T-helper 2 cell treated with Interferon-gamma antibody and Interleukin-4, amounts not matched to agents 100 ng/mL and 5 ng/mL, for 36 hours (primary cell): Measurements from ENCODE around the gene MOB3C. TPM values are rescaled to one million over a fixed set of nuclear protein-coding genes. Genes with fewer than 3 reads are reported as not detected.
"Not testable (repeated sequence)": the region's sequence is repeated elsewhere in the genome, so short reads cannot be mapped to it uniquely, and the experiment has no call there.

ENCODE experiments used
- intact Hi-C: fragments of 100-400 bp; cut with micrococcal nuclease; formaldehyde crosslinking; loops from one replicate; pipeline ENCODE4 v1.15.1; 2023
- total RNA-seq: library from RNA; stranded (reverse); gene quantifications from 2 replicates; pipeline ENCODE4 v1.2.3, GENCODE V29; 2022

MOB3C gene
- 18.9 and 19.3 TPM in 2 replicates for total RNA-seq

DNA sequence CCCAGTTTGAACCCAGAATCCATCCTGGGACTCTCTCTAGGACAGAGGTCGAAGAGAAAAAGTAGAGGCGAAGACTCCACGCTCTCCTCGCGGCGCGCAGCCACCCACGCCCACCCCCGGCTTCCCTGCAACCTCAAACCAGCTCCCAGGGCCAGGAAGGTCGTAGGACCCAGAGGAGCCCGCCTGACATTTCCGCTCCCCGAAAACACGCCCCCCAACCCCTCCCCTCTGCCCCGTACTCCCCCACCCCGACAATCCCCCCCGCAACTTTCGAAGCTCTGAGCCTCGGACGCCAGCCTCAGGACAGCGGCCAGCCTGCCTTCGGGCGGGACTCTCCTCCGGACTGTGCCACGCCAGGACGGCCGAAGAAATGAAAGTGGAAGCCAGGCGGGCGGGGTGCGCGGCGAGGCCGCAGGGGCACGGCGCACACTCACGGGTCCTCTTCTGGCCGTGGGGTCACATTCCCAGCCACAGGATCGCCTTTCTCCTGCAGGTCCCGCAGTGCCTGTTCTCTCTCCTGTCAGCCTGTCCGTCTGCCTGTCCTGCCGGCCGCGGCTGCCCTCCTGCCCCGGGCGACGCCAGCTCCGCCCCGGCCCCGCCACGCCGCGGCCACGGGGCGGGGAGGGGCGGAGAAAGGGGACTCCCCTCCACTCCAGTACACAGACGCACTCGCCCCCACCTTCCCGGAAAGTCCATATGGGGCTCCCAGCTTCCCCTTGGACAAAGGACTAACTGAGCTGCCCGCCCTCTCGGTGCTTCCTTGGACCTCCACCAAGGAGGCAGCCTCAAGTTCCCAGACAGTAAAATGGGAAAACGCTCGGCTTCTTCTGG, at the start of gene MOB3C:
Gene MOB3C, minus strand, starts transcription at position 535 of the 831 bp plus-strand sequence. CDS start 3,490 bp downstream, outside the sequence.
- intact Hi-C loops, result loop anchor here (1.0 to 5.0 kb wide), 4 partner anchors 12 to 103 kb away; partner anchors contain the start of genes ATPAF1, EFCAB14 and MKNK1

DNA sequence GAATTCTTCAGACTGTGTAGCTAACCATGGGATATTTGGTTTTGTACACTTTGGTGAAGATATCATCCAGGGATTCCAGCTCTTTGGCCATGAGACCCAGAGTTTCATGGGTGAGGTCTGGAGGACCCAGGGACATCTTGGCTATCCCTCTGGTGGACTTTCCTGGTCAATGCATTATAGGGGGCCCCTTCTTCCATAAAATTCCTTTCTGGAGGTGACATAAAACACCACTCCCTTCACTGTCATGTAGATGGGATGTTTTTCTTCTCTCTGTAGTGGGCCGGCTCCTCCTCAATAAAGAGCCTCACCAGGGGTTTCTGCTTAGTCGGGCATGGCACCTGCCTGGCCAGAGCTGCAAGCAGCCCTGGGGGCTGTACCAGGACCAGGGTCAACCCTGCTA, 49.4 kb upstream of the MOB3C start:
- intact Hi-C loops, result loop anchor here (5.0 kb wide), 3 partner anchors 49 to 84 kb away; partner anchors contain the start of genes MKNK1 and MOB3C

DNA sequence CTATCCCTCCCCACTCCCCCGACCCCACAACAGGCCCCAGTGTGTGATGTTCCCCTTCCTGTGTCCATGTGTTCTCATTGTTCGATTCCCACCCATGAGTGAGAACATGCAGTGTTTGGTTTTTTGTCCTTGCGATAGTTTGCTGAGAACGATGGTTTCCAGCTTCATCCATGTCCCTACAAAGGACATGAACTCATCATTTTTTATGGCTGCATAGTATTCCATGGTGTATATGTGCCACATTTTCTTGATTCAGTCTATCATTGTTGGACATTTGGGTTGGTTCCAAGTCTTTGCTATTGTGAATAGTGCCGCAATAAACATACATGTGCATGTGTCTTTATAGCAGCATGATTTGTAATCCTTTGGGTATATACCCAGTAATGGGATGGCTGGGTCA, 46.3 kb upstream of the MOB3C start:
- intact Hi-C loops, result not testable (repeated sequence)

DNA sequence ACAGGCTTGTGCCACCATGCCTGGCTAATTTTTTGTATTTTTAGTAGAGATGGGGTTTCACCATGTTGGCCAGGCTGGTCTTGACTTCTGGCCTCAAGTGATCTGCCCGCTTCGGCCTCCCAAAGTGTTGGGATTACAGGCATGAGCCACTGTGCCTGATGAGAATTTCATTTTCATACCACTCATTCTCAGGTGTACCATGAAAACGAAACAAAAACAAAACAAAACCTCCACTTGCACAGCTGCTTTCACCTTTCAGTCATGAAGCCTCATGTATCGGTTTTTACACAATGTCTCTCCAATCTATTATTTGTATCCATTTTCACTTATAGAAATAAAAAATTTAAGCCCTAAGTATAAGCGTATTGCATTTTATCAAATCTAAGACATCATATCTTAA, 43.5 kb upstream of the MOB3C start:
- intact Hi-C loops, result not testable (repeated sequence)

DNA sequence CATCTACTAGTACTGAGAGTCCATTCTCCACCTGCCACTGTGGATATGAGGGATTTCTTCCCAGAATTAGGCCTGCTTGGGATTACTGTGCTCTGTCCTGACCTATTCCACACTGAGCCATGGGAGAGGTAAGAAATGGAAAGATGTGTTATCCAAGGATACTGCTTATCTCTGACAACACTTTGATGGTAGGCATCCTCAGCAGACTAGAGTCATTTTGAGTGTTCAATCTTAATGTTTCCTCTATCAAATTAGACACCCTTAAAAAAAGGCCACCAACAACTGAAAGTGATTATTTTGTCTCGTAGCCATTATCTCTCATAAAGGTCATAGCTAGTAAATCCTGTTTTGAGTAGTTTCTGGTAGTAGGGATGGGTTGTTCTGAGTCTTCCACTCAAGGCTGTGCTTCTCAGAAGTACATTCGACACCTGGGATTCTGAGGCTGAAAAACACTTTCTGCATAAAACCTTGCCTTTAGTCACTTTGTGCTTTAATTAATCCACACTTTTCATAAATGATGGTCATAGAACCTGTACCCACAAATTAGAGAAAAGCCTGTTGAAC, 42.8 kb upstream of the MOB3C start:
- intact Hi-C loops, result no loop called here

DNA sequence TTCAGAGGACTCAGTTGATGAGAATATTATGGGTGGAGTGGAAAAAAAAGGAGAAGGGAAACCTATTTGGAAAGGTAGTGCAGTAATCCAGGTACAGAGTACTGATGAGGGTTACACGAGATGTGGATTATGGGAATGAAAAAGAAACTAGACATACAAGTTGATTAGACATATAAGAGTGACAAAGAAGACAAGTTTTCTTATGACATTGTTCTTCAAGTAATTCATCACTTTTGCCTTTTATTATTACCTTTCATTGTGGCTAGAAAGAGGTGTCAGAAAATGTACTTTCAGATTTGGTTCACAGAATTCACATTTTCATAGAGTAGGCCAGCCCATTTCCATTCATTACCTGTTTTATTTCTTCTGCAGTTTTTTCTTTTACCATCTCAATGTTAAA, 41.2 kb upstream of the MOB3C start:
- intact Hi-C loops, result no loop called here

DNA sequence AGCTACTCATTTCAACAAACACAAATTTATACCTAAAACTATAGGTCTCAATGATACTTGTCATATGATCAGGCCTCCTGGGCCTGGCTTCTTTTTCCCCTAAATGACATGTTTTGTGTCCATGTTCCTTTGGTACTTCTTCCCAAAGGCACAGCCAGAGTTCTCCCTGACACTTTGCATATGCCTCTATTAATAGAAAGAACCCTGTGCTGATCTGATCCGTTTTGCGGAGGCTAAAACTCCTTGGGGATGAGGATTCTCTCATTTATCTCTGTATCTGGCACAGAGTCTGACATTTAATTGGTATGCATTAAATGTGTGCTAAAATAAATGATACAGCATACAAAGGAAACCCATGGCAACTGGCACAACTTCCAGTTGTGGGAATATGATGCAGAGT, 40.0 kb upstream of the MOB3C start:
- intact Hi-C loops, result no loop called here

DNA sequence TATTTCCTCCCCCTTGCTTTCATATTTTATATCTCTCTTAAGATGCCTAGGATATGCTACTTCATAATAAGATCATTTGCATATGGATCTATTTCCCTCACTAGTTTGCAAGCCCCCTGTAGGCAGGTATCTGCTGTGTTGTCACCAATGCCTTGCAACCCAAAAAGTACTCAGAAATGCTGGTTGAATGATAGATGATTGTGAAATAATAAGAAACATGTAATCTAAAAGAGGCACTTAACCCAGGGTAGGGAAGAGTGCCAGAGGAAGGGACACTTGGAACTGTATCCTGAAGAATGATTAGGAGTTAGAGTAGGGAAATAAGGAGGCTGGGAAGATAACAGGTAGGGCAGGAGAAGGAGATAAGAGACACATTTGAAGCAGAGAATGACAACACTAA, 39.2 kb upstream of the MOB3C start:
- intact Hi-C loops, result no loop called here

DNA sequence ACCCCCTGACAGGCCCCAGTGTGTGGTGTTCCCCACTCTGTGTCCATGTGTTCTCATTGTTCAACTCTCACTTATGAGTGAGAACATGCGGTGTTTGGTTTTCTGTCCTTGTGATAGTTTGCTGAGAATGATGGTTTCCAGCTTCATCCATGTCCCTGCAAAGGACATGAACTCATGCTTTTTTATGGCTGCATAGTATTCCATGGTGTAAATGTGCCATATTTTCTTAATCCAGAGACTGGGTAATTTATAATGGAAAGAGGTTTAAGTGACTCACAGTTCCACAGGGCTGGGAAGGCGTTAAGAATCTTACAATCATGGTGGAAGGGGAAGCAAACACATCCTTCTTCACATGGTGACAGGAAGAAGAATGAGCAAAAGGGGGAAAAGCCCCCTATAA, 38.1 kb upstream of the MOB3C start:
- intact Hi-C loops, result not testable (repeated sequence)

DNA sequence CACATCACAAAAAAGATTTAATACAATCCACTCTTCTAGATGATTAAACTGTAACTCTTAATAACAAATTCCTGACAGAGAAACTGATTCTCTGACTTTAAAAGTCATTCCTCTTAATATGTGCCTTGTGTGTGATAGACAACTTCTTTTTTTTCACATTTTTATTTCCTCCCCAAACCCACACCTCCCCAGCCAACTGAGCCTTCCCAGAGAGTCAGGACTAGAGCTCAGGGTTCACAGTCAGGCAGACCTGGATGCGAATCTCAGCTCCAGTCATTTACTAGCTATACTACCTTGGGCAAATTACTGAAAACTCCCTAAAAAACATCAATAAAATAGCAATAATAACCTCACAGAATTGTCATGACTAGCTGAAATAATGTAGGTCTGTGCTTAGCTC, 37.4 kb upstream of the MOB3C start:
- intact Hi-C loops, result no loop called here

DNA sequence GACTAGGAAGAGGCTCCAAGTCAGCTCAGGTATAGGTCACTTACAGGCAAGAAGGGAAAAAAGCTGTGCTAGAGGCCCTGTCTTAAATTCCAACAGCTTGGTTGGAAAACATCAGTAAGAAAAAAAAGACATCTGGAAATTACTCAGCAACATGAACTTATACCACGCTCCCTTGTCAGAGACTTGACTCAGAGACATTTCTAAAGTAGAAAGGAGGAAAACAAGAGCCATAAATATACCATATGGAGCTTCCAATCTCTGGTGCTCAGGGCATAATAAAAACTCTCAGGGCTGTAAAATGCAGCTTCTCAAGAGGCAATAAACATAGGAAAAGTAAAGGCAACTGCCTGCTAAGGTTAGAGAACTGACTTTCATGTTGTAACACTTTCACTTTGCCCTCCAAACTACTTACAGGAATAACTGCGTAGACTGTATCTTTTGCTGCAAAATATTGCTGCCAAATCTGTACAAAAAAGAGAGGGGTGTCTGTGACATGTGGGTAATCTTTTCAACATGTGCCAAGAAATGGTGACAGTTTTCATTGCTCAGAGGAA, 36.9 kb upstream of the MOB3C start:
- intact Hi-C loops, result no loop called here

DNA sequence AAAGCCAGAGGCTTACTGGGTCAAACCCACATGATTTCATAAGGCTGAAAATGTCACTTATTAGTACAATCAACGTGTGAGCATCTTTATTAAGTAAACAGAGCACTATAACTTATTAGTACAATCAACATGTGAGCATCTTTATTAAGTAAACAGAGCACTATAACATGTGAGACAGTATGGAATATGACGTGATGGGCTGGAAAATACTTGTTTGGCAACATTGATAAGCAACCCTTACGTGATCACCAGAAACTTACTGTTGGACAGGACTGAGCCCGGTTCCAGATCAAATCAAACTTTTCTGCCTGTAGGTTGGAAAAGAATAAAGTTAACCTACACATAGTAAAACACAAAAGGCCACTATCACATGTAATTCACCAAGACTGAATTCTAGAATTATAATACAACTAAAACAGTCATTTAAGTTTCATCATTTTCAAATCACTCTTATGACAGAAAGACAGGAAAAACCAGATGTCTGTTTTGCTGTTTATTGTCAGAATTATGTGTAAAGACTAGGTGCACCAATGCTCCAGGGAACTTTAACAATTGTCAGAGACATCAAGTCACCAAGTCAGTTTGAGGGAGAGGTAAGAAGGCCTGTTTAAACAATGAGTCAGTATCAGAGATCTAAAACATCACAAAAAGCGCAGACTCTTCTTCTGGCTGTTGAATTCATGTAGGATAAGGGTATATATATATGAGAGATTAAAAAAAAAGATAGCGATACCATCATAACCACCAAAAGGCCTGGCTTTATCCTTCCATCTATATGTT, 35.9 kb upstream of the MOB3C start:
- intact Hi-C loops, result no loop called here

DNA sequence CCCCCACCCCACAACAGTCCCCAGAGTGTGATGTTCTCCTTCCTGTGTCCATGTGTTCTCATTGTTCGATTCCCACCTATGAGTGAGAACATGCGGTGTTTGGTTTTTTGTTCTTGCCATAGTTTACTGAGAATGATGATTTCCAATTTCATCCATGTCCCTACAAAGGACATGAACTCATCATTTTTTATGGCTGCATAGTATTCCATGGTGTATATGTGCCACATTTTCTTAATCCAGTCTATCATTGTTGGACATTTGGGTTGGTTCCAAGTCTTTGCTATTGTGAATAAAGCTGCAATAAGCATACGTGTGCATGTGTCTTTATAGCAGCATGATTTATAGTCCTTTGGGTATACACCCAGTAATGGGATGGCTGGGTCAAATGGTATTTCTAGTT, 34.5 kb upstream of the MOB3C start:
- intact Hi-C loops, result not testable (repeated sequence)

DNA sequence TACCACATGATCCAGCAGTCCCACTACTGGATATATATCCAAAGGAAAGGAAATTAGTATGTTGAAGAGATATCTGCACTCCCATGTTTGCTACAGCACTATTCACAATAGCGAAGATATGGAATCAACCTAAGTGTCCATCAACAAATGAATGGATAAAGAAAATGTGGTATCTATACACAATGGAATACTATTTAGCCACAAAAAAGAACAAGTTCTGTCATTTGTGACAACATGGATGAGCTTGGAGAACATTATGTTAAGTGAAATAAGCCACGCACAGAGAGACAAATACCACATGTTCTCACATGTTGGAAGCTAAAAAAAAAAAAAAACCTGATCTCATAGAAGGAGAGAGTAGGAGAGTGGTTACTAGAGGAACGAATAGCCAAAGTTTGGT, 33.9 kb upstream of the MOB3C start:
- intact Hi-C loops, result no loop called here

DNA sequence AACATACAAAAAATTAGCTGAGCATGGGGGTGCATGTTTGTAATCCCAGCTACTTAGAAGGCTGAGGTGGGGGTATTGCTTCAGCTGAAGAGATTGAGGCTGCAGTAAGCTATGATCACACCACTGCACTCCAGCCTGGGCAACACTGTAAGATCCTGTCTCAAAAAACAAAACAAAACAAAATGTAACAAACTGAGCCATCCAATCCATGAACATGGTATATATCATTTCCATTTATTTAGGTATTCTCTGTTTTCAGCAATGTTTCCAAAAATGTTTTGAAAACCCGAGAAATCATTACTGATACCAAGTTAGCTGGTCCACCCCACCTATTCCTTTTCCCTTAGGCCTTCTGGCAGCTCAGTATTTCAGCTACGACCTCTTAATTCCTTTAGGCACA, 33.2 kb upstream of the MOB3C start:
- intact Hi-C loops, result no loop called here

DNA sequence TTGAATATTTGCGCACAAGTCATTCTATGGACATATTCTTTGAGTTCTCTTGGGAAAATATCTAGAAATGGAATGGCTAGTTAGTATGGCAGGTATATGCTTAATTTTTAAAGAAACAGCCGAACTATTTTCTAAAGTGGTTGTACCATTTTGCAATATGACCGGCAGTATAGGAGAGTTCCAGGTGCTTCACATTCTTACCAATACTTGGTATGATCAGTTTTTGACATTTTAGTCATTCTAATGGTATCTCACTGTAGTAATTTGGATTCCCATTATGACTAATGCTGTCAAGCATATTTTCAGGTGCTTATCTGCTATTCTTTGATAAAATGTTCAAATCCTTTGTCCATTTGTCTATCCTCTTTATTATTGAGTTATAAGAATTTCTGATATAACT, 31.0 kb upstream of the MOB3C start:
- intact Hi-C loops, result no loop called here

DNA sequence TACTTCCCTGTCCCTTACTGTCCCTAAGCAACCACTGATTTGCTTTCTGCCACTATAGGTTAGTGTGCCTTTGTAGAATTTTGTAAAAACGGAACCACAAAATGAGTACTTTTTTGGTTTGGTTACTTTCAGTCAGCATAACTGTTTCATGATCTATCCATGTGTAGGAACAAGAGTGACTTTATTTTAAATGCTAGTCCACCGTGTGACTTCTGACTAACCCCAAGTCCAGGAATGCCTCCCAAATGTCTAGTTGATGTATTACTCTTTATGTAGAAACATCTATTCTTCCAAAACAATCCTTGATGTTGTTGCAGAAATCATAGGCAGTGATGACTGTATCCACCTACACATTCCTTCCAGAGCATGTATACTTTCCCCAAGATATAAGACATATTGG, 30.2 kb upstream of the MOB3C start:
- intact Hi-C loops, result no loop called here

DNA sequence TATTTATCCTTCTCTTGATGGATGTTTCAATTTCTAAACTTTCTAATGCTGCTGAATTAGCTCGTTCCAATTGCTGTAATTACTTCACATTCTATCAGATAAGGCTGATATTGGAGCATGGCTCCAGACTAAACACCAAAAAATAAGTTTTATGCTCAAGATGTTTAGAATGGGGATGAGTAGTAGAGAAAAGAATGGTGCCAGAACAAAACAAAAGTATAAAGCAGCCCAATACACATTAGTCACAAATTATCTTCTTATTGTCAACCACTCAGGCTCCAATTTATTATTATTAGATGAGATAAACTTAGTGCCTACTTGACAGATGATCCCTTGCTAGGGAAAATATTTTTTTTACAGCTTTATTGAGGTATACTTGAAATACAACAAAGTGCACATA, 29.7 kb upstream of the MOB3C start:
- intact Hi-C loops, result no loop called here

DNA sequence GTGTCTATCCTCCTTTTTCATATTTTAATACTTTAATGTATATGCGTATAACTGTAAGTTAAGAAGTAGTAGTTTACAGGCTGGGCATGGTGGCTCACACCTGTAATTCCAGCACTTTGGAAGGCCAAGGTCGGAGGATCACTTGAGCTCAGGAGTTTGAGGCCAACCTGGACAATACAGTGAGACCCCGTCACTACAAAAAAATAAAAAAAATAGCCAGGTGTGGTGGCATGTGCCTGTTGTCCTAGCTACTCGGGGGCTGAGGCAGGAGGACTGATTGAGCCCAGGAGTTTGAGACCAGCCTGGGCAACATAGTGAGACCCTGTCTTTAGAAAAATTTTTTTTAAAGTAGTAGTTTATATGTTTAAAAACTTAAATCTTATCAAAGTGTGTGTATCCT, 29.2 kb upstream of the MOB3C start:
- intact Hi-C loops, result no loop called here

DNA sequence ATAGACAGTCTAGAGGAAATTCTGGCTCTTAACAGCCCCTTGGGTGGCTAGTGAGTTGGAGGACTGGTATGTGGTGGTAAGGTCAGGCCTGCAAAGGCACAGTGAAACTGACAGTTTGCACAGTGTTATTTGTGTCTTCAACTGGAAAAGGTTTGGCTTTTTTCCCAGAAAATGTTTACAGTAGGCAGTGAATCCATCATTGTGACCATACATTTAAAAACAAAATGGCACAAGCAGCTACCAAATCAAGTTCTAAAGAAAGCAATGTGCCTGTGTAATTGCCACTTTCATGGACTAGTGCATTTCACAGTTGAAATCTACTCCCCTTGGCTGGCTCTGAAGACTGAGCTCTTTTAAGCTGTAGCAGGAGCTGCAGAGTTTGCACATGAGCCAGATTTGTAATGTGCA, 26.8 kb upstream of the MOB3C start:
- intact Hi-C loops, result no loop called here

DNA sequence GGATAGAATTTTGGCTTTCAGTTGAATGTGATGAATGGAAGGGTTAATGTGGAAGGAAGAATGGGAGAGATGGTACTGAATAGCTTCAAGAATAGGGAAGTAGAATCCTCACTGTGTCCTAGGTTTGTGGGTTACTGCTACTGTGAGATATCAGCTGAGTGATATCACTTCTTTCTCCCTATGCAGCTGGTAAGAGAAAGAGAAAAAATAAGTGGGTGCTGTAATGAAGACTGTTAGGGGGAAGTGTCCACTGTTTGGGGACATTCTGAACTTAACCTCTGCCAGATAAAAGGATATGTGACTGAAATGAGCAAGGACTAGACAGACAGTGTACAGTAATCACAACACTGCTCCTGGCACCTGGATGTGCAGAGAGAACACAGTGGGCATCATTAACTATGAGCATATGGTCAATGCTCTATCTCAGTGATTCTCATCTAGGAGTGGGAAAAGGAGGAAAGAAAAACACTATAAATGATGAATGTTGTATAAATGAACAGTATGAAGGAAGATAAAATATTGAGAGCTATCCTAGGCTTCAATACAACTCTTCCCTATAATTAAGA, 25.6 kb upstream of the MOB3C start:
- intact Hi-C loops, result no loop called here

DNA sequence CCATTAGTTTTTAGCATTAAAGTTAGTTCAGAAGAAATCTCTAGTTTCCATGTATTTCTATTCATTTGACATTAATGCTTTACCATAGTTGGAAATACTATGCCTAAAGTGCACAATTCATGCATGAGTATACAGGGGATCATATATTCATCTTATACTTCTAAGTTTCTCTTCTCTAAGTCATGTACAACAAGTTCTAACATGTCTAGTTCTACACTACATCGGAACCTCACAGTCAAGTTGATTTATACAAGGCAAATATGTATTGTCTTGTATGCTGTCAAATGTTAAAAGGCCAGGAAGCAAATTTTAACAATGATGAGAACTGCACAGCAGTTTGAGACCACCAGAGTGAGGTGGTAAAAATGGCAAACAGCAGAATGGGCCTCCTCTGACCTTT, 22.9 kb upstream of the MOB3C start:
- intact Hi-C loops, result no loop called here
